ENCODE measurements around the gene AP3D1. TPM values are rescaled to one million over a fixed set of nuclear protein-coding genes. Genes with fewer than 3 reads are reported as not detected.

Gene AP3D1
- total RNA-seq, 1 experiment from 2014 or later = 103 TPM

DNA sequence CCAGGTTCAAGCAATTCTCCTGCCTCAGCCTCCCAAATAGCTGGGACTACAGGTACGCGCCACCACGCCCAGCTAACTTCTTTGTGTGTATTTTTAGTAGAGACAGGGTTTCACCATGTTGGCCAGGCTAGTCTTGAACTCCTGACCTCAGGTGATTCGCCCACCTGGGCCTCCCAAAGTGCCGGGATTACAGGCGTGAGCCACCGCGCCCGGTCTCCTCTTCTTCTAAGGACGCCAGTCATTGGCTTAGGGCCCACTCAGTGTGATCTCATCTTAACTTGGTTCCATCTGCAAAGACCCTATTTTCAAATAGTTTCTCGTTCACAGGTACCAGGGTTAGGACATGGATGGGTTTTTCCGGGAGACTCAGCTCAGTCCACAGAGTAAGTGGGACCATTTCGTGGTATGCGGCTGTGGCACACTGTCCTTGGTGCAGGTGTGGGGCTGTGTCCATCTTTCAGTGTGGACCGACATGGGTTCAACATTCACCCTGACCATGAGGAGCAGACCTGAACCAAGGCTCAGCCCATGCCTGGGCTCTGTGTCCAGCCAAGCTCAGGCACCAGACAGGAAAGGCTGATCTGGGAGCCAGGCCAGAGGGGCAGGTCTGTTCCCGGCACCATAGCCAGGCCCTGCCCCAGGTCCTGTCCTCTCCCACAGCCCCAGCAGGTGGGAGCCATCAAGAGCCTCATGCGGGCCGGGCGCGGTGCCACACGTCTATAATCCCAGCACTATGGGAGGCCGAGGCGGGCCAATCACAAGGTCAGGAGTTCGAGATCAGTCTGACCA is 97.6 kb downstream of the AP3D1 start:
- intact Hi-C loops (cut with micrococcal nuclease) = no loop called here

DNA sequence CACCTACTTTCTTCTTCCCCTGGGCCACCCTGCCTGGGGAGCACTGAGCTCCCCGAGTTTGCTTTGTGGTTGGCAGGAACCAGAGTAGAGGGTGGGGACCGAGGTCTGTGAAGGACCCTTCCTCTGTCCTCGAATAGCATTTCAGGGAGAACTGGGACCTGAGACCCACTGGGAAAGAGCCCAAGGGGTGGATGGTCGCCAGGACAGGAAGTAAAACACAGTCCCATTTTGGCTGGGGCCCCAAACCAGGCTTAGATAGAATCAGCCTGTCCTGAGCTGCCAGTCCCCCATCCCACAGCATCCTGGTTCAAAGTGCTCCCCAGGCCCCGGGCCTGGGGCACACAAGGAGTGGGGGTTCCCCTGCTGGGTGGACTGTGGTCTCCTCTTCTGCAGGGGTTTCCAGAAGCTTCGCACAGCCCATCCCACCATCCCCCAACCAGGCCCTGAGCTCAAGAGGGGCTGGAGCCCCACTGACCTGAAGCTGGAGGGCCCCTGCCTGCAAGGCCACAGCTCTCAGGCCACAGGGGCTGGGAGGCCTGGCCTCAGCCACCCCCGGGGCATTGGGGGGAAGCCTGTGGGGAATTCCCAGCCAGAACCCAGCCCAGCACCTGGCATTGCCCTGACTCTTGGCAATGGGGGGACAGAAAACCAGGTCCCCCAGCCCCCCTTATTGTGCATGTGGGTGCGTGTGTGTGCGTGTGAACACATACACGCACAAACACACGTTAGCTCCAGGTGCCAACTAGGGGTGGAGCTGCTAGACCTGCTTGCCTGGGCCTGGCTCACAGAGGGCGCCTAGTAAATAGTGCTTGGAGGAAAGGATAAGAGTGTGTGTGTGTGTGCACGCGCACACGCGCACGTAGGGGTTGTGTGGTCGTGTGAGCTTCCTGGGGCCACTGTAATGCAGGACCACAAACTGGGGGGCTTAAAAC is 99.3 kb downstream of the AP3D1 start:
- Histone ChIP-seq H3K4me3 (ENCODE audit: low read length) (peak overlapping the region; percentile 51; the same call in 1 of the 2 replicates), H3K36me3 (ENCODE audit: low read depth, low read length) (no peaks in the 10 kb centered on the region), H3K9ac (ENCODE audit: low read length) (peak overlapping the region; percentile 52), H2AFZ (ENCODE audit: low read length) (peak overlapping the region; percentile 77), H3K27me3 (ENCODE audit: low read length) (no peaks in the 10 kb centered on the region), H3K4me1 (ENCODE audit: insufficient read depth, low read length) (peaks cover 41% of the 10 kb centered on the region), H4K20me1 (ENCODE audit: low read length) (peaks cover 34% of the 10 kb centered on the region), H3F3A (ENCODE audit: low read length, unreplicated experiment) (no peaks in the 10 kb centered on the region), H3K79me2 (ENCODE audit: low read length) (peaks cover 38% of the 10 kb centered on the region), H3K27ac (ENCODE audit: low read length) (no peak overlapping the region), H3K9me2 (replicated peaks; ENCODE audit: low read length) (no peaks in the 10 kb centered on the region), H3K4me2 (ENCODE audit: low read length) (peak overlapping the region; percentile 75), H3K9me3 (ENCODE audit: low read length) (no peaks in the 10 kb centered on the region)
- intact Hi-C loops (cut with micrococcal nuclease) = no loop called here
- ATAC-seq (no peak), DNase-seq (no peak)
- TF ChIP-seq, protein P1, sequence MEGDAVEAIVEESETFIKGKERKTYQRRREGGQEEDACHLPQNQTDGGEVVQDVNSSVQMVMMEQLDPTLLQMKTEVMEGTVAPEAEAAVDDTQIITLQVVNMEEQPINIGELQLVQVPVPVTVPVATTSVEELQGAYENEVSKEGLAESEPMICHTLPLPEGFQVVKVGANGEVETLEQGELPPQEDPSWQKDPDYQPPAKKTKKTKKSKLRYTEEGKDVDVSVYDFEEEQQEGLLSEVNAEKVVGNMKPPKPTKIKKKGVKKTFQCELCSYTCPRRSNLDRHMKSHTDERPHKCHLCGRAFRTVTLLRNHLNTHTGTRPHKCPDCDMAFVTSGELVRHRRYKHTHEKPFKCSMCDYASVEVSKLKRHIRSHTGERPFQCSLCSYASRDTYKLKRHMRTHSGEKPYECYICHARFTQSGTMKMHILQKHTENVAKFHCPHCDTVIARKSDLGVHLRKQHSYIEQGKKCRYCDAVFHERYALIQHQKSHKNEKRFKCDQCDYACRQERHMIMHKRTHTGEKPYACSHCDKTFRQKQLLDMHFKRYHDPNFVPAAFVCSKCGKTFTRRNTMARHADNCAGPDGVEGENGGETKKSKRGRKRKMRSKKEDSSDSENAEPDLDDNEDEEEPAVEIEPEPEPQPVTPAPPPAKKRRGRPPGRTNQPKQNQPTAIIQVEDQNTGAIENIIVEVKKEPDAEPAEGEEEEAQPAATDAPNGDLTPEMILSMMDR (conservative IDR thresholded peaks at IDR 0.05; ENCODE audit: low read depth, low read length) = no peak
- TF ChIP-seq EZH2phosphoT487 (IDR thresholded peaks at IDR 0.05; ENCODE audit: borderline replicate concordance, low read length) (no peak), EZH2 (IDR thresholded peaks at IDR 0.05; ENCODE audit: low read length, unreplicated experiment) (no peak)
- TSS peak; percentile 67 for BruUV-seq (replicated peaks)
- POLR2A ChIA-PET (ENCODE audit: unreplicated experiment) = interaction anchor here (0.6 to 0.8 kb wide), 2 partner anchors 100 to 197 kb away, joined by 3 to 6 read pairs; no protein-coding TSS in a partner anchor
- CTCF ChIA-PET = no interaction called here

More for the DNA sequence above, 97.6 kb downstream of the AP3D1 start:
- Histone ChIP-seq H3K4me3 (ENCODE audit: low read length) (no peak overlapping the region), H3K27me3 (ENCODE audit: low read length) (no peaks in the 10 kb centered on the region), H3K36me3 (ENCODE audit: low read depth, low read length) (no peaks in the 10 kb centered on the region), H4K20me1 (ENCODE audit: low read length) (peaks cover 18% of the 10 kb centered on the region), H3K4me1 (ENCODE audit: insufficient read depth, low read length) (peaks cover 27% of the 10 kb centered on the region), H3K79me2 (ENCODE audit: low read length) (peaks cover 20% of the 10 kb centered on the region), H3K27ac (ENCODE audit: low read length) (no peak overlapping the region), H3F3A (ENCODE audit: low read length, unreplicated experiment) (no peaks in the 10 kb centered on the region), H2AFZ (ENCODE audit: low read length) (no peak overlapping the region), H3K4me2 (ENCODE audit: low read length) (no peak overlapping the region), H3K9me3 (ENCODE audit: low read length) (no peaks in the 10 kb centered on the region), H3K9ac (ENCODE audit: low read length) (no peak overlapping the region), H3K9me2 (replicated peaks; ENCODE audit: low read length) (no peaks in the 10 kb centered on the region)
- DNase-seq (no peak), ATAC-seq (no peak)
- TF ChIP-seq EZH2 (IDR thresholded peaks at IDR 0.05; ENCODE audit: low read length, unreplicated experiment) (no peak), EZH2phosphoT487 (IDR thresholded peaks at IDR 0.05; ENCODE audit: borderline replicate concordance, low read length) (no peak)
- TF ChIP-seq, protein P1 (conservative IDR thresholded peaks at IDR 0.05; ENCODE audit: low read depth, low read length) = no peak
- BruUV-seq (replicated peaks) = no TSS peak
- POLR2A ChIA-PET (ENCODE audit: unreplicated experiment) = no interaction called here
- CTCF ChIA-PET = no interaction called here

Data from PC-3 (cell line).